Bronchial epithelial cell (primary cell): ENCODE results near the gene RNGTT. TPM values are rescaled to one million over a fixed set of nuclear protein-coding genes. Genes with fewer than 3 reads are reported as not detected.

Experiments
- DNase-seq: peaks from one replicate; pipeline ENCODE4 v3.0.0-alpha.2; 2010; ENCODE audit warnings: low read depth
- FAIRE-seq: peaks from 2 replicates; lab custom pipeline; 2011; peaks lifted over from hg19 to GRCh38; lab: Jason Lieb, UNC
- H3K27me3 ChIP-seq: 2 replicates; pipeline ENCODE4 v1.5.1; 2011; ENCODE audit warnings: low read length; ENCODE audit not compliant: control insufficient read depth, insufficient read depth
- H3K36me3 ChIP-seq: 2 replicates; pipeline ENCODE4 v1.5.1; 2011; ENCODE audit warnings: low read length; ENCODE audit not compliant: control insufficient read depth, insufficient read depth
- H3K4me3 ChIP-seq: 2 replicates; pipeline ENCODE4 v1.5.1; 2011; ENCODE audit warnings: mild to moderate bottlenecking, low read depth, low read length, control low read depth
- CTCF ChIP-seq: IDR thresholded peaks from 2 replicates; pipeline ENCODE4 v1.5.1; 2011; ENCODE audit warnings: mild to moderate bottlenecking, moderate library complexity, low read length, control low read depth, inconsistent platforms; ENCODE audit not compliant: insufficient read depth, severe bottlenecking
- total RNA-seq: library from RNA; depleted of rRNA; stranded (reverse); fragments of >200 nt; gene quantifications from 2 replicates; pipeline ENCODE4 v1.2.1, GENCODE V29; 2014

Gene RNGTT
- total RNA-seq, 1 donor from 2014 or later: 20.8 TPM

GRCh38 chr6:88870717-88871330, 92.6 kb downstream of the RNGTT start:
- FAIRE-seq (no peak), DNase-seq (peak; percentile 54)
- TF ChIP-seq CTCF: peak; percentile 34

GRCh38 chr6:88869263-88870020, 94.0 kb downstream of the RNGTT start:
- DNase-seq (no peak), FAIRE-seq (no peak)
- no peak for TF ChIP-seq CTCF
- no peaks in the 10 kb centered on the region for H3K36me3 ChIP-seq
- no peak overlapping the region for H3K4me3 ChIP-seq
- no peaks in the 10 kb centered on the region for H3K27me3 ChIP-seq

More at GRCh38 chr6:88870717-88871330, 92.6 kb downstream of the RNGTT start:
- Histone ChIP-seq H3K4me3 (no peak overlapping the region), H3K27me3 (no peaks in the 10 kb centered on the region), H3K36me3 (no peaks in the 10 kb centered on the region)

- Histone ChIP-seq H3K36me3 (no peaks in the 10 kb centered on the region), H3K4me3 (no peak overlapping the region), H3K27me3 (no peaks in the 10 kb centered on the region)
- no peak for TF ChIP-seq CTCF
- no peak for FAIRE-seq
- DNase-seq: peak; percentile 87
These were observed 95.3 kb downstream of the RNGTT start for GRCh38 chr6:88867841-88868731.

GRCh38 chr6:88866856-88867255, 96.6 kb downstream of the RNGTT start:
- FAIRE-seq (no peak), DNase-seq (no peak)
- Histone ChIP-seq H3K27me3 (no peaks in the 10 kb centered on the region), H3K36me3 (no peaks in the 10 kb centered on the region), H3K4me3 (no peak overlapping the region)
- no peak for TF ChIP-seq CTCF

- FAIRE-seq: no peak
- Histone ChIP-seq H3K36me3 (no peaks in the 10 kb centered on the region), H3K4me3 (no peak overlapping the region), H3K27me3 (no peaks in the 10 kb centered on the region)
- DNase-seq: peak; percentile 10
- TF ChIP-seq CTCF: no peak
These were observed 98.1 kb downstream of the RNGTT start for GRCh38 chr6:88865275-88865674.
